HCT116 (cell line): ENCODE measurements around the gene AGFG2.

Source experiments
- FOSL1 ChIP-seq: IDR thresholded peaks from 2 replicates; pipeline ENCODE4 v1.6.1; 2012; ENCODE audit warnings: low read depth
- POLR2A ChIP-seq: IDR thresholded peaks from 2 replicates; pipeline ENCODE4 v1.7.0; 2011; ENCODE audit warnings: borderline replicate concordance; ENCODE audit not compliant: insufficient read depth, insufficient read length; ENCODE audit errors: extremely low read depth
- POLR2AphosphoS5 ChIP-seq: IDR thresholded peaks from 2 replicates; pipeline ENCODE4 v1.6.1; 2011; ENCODE audit warnings: mild to moderate bottlenecking, low read depth, low read length, moderate library complexity
- SP1 ChIP-seq: IDR thresholded peaks from 2 replicates; pipeline ENCODE4 v1.6.1; 2012; ENCODE audit warnings: low read depth
- YY1 ChIP-seq: IDR thresholded peaks from 2 replicates; pipeline ENCODE4 v1.6.1; 2011; ENCODE audit warnings: low read length, low read depth, moderate library complexity, mild to moderate bottlenecking; ENCODE audit not compliant: insufficient replicate concordance; ENCODE audit errors: extremely low read depth
- ZNF274 ChIP-seq: fragments of 200-500 bp; sonication (Bioruptor generic); IDR thresholded peaks from 2 replicates; pipeline ENCODE4 v1.6.1; 2014; ENCODE audit warnings: mild to moderate bottlenecking, low read depth, low read length, inconsistent platforms
- TF ChIP-seq, protein P1 (sequence below), 3 experiments: fragments of 200-600 bp in 1 of 3; sonication (generic) in 1 of 3; IDR thresholded peaks in 2 of 3; conservative IDR thresholded peaks in 1 of 3; 2 replicates each; pipeline ENCODE4 v1.5.1; 2012 to 2017; ENCODE audit warnings: low read depth in 2 of 3, low read length in 2 of 3, antibody characterized with exemption in 1 of 3, borderline replicate concordance in 1 of 3, control low read depth in 1 of 3, mild to moderate bottlenecking in 1 of 3, mixed read lengths in 1 of 3, mixed run types in 1 of 3, moderate library complexity in 1 of 3; ENCODE audit not compliant: insufficient read depth in 1 of 3
- TF ChIP-seq, protein P2 (sequence below): IDR thresholded peaks from 2 replicates; pipeline ENCODE4 v1.6.1; 2012; ENCODE audit warnings: low read depth

GRCh38 chr7:100586266-100587025 lies 47.4 kb downstream of the AGFG2 start, which contains the start of gene FBXO24:
- TF ChIP-seq, protein P1, sequence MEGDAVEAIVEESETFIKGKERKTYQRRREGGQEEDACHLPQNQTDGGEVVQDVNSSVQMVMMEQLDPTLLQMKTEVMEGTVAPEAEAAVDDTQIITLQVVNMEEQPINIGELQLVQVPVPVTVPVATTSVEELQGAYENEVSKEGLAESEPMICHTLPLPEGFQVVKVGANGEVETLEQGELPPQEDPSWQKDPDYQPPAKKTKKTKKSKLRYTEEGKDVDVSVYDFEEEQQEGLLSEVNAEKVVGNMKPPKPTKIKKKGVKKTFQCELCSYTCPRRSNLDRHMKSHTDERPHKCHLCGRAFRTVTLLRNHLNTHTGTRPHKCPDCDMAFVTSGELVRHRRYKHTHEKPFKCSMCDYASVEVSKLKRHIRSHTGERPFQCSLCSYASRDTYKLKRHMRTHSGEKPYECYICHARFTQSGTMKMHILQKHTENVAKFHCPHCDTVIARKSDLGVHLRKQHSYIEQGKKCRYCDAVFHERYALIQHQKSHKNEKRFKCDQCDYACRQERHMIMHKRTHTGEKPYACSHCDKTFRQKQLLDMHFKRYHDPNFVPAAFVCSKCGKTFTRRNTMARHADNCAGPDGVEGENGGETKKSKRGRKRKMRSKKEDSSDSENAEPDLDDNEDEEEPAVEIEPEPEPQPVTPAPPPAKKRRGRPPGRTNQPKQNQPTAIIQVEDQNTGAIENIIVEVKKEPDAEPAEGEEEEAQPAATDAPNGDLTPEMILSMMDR (IDR thresholded peaks at IDR 0.05 in 2 of 3, conservative IDR thresholded peaks at IDR 0.05 in 1 of 3; ENCODE audit: borderline replicate concordance in 1 of 3, insufficient read depth in 1 of 3, low read depth in 2 of 3, low read length in 2 of 3) = no peak
- TF ChIP-seq POLR2AphosphoS5 = peak; percentile 69
- TF ChIP-seq ZNF274 = no peak
- TF ChIP-seq YY1 = no peak
- TF ChIP-seq, protein P2, sequence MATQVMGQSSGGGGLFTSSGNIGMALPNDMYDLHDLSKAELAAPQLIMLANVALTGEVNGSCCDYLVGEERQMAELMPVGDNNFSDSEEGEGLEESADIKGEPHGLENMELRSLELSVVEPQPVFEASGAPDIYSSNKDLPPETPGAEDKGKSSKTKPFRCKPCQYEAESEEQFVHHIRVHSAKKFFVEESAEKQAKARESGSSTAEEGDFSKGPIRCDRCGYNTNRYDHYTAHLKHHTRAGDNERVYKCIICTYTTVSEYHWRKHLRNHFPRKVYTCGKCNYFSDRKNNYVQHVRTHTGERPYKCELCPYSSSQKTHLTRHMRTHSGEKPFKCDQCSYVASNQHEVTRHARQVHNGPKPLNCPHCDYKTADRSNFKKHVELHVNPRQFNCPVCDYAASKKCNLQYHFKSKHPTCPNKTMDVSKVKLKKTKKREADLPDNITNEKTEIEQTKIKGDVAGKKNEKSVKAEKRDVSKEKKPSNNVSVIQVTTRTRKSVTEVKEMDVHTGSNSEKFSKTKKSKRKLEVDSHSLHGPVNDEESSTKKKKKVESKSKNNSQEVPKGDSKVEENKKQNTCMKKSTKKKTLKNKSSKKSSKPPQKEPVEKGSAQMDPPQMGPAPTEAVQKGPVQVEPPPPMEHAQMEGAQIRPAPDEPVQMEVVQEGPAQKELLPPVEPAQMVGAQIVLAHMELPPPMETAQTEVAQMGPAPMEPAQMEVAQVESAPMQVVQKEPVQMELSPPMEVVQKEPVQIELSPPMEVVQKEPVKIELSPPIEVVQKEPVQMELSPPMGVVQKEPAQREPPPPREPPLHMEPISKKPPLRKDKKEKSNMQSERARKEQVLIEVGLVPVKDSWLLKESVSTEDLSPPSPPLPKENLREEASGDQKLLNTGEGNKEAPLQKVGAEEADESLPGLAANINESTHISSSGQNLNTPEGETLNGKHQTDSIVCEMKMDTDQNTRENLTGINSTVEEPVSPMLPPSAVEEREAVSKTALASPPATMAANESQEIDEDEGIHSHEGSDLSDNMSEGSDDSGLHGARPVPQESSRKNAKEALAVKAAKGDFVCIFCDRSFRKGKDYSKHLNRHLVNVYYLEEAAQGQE = no peak
- TF ChIP-seq SP1 = no peak
- TF ChIP-seq FOSL1 = no peak
- no peak for TF ChIP-seq POLR2A
